NT2/D1 (cell line): Measurements from ENCODE around the gene FNDC1.

Experiments used
- YY1 ChIP-seq: IDR thresholded peaks from 2 replicates; pipeline ENCODE4 v1.6.1; 2011; ENCODE audit not compliant: insufficient read length, insufficient read depth
- ZNF274 ChIP-seq: IDR thresholded peaks from 2 replicates; pipeline ENCODE4 v1.6.1; 2011; ENCODE audit warnings: mild to moderate bottlenecking, low read depth, low read length

- TF ChIP-seq YY1, result no peak
- TF ChIP-seq ZNF274, result no peak
These were observed 45.1 kb downstream of the FNDC1 start for GRCh38 chr6:159214281-159214680.
